Measurements from ENCODE around the gene SH2D1A.

The SH2D1A gene

GRCh38 chrX:124346877-124347241 lies 496 bp downstream of the SH2D1A start:
- TF ChIP-seq, protein P1, sequence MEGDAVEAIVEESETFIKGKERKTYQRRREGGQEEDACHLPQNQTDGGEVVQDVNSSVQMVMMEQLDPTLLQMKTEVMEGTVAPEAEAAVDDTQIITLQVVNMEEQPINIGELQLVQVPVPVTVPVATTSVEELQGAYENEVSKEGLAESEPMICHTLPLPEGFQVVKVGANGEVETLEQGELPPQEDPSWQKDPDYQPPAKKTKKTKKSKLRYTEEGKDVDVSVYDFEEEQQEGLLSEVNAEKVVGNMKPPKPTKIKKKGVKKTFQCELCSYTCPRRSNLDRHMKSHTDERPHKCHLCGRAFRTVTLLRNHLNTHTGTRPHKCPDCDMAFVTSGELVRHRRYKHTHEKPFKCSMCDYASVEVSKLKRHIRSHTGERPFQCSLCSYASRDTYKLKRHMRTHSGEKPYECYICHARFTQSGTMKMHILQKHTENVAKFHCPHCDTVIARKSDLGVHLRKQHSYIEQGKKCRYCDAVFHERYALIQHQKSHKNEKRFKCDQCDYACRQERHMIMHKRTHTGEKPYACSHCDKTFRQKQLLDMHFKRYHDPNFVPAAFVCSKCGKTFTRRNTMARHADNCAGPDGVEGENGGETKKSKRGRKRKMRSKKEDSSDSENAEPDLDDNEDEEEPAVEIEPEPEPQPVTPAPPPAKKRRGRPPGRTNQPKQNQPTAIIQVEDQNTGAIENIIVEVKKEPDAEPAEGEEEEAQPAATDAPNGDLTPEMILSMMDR (IDR thresholded peaks at IDR 0.05), result no peak

- TF ChIP-seq, protein P1 (IDR thresholded peaks at IDR 0.05), result no peak
These were observed 879 bp downstream of the SH2D1A start for GRCh38 chrX:124347242-124347641.

GRCh38 chrX:124348182-124348581 lies 1.8 kb downstream of the SH2D1A start:
- TF ChIP-seq, protein P1 (IDR thresholded peaks at IDR 0.05), result no peak

GRCh38 chrX:124348885-124349453 lies 2.6 kb downstream of the SH2D1A start:
- TF ChIP-seq, protein P1 (IDR thresholded peaks at IDR 0.05), result no peak

- TF ChIP-seq, protein P1 (IDR thresholded peaks at IDR 0.05), result no peak
These were observed 8.3 kb downstream of the SH2D1A start for GRCh38 chrX:124354648-124355047.

DNA sequence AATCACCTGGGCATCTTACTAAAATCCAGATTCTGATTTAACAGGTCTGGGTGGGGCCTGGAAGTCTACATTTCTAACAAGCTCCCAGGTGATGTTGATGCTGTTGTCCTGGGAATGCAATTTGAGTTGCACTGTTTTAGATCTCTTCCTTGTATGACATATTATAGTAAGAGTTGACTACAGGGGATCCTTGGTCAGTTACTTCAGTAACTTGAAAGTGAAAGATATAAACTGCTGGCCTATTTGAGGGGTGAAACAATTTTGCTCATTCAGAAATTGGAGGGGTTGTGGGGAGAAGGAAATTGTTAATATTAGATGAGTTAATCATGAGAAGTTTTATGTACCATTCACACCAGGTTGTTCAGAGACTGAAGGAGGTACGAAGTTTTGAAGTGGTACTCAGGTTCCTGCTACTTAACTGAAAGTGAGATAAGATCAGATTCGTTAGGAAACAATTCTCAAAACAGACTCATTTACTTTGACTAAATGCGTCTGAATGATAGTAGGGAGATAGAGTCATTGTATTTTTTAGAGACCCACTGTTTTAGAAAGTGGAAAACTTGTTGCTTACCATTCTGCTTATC lies 12.5 kb downstream of the SH2D1A start:
- TF ChIP-seq, protein P1 (IDR thresholded peaks at IDR 0.05), result no peak

DNA sequence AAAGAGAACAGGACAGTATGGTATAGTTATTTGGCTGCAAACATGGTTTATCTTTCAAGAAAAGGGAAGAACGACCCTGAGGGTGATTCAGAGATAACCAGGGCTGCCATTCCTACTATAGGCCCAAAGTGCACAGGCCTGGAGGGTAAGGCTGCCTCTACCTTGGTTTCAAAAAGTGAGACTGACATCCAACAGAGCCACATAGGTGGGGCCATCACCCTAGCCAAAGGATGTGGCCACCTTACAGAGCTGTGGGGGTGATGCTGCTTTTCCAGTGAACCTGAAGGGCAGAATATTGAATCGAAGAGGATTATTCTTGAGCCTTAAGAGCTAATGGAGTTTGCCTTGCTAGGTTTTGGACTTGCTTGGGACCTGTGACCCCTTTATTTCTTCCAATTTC lies 15.7 kb downstream of the SH2D1A start:
- TF ChIP-seq, protein P1 (IDR thresholded peaks at IDR 0.05), result no peak

DNA sequence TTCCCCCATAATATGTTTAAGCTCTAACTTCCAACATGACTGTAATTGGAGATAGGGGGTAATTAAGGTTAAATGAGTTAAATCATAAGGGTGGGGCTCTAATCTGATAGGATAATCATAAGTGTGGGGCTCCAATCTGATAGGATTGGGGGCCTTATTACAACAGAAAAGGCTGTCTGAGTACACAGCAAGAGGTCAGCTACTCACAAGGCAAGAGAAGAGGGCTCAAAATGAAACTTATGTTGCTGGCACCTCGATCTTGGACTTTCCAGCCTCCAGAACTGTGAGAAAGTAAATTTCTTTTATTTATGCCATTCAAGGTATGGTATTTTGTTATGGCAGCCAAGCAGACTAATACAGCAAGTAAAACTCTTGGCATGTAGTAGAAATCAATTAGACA lies 16.4 kb downstream of the SH2D1A start:
- TF ChIP-seq, protein P1 (IDR thresholded peaks at IDR 0.05), result no peak
